Posterior cingulate gyrus (tissue), 11 donors: Measurements from ENCODE around the gene FADS6.

Experiments
- DNase-seq, 10 donors: peaks; one replicate each; pipeline versions ENCODE4 v3.0.0 to v3.0.0-alpha.2; 2020 to 2021; ENCODE audit warnings: mixed read lengths in 3 of 10
- intact Hi-C: fragments of 100-400 bp; cut with DNase I; formaldehyde crosslinking; loops from one replicate; pipeline ENCODE4 v1.15.1; 2023

FADS6 gene

DNA sequence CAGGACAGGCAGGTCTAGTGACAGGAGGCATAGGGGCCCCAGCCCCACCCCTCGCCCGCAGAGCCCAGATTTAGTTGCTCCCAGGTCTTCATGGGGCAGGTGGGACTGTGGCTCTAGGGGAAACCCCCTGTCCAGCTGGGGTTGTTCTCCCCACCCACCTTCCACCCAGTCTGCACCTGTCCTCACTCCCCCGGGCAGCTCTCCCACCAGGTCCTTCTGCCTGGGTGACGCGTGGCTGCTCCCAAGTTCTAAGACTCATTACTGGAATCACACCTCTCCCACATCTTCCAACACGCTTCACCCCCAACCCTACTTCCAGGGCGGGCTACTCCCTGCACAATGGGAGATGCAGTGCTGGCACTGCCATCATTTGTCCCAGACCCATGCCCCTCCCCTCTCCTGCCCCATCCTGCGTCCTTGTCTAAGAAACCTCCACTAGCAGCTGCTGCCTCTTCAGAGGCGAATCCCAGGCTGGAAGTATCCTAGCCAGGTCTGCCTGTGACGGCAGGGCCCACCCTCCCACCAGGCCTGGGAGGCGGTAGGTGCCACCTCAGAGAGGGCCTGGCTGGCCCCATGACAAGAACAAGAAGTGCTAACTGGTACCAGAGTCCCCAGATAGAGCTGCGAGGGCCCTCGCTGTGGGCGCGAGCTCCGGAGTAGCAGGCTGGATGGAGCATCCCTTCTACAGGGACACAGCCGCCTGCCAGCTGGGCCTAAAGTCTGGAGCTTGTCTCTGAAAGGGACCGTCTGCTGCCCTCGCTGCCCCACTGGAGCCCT is 56.6 kb downstream of the FADS6 start:
- peak in 8 of 10 donors; percentile 33 to 94 (median 65) for DNase-seq
- intact Hi-C loops, result no loop called here

DNA sequence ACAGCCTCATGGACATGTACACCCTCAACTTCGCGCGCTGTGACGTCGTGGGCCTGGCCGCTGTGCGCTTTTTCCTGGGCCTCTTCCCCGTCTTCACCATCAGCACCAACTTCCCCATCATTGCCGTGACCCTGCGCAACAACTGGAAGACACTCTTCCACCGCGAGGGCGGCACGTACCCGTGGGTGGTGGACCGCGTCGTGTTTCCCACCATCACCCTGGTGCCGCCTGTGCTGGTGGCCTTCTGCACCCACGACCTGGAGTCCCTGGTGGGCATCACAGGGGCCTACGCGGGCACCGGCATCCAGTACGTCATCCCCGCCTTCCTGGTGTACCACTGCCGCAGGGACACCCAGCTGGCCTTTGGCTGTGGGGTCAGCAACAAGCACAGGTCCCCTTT is 57.2 kb downstream of the FADS6 start:
- intact Hi-C loops, result no loop called here
- DNase-seq, result no peak

DNA sequence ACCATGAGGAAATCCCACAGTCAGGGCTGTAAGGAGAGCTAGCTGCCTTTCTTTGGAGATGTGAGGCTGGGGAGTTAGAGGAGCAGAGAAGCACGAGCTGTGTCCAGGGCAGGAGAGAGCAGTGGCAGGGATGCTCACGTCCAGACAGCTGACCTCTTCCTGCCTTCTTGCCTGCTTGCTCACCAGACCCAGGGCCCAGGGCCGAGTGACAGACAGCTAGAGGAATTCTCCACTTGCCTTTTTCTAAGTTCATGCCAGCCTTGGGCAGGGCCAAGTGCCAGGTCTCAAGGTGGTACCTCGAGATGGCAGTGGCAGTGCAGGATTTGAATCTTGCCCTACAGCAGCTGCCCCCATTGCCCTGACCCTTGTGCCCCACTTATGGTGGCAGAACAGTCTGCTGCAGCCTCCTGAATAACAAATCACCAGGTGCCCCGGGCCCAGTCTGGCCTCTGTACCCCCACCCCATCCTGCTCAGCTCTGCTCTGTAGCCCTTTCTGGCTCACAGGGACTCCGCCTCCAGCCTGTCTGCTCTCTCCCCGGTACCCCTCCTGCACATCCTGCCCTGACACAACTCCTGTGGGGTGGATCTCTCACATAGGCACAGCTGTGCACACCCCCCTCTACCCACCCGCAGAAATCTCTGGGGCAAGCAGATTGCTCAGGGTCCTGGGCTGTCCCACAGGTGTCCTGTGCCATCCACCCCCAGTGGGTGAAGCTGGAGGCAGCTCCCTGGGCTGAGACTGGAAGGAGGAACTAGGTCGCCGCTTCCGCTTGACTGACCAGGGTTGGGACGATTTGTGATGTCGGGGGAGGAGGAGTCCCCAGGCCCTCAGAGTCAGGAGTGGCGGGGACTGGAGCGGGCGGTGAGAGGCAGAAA is 59.7 kb downstream of the FADS6 start:
- peak in 5 of 10 donors; percentile 37 to 89 (median 54) for DNase-seq
- intact Hi-C loops, result no loop called here

DNA sequence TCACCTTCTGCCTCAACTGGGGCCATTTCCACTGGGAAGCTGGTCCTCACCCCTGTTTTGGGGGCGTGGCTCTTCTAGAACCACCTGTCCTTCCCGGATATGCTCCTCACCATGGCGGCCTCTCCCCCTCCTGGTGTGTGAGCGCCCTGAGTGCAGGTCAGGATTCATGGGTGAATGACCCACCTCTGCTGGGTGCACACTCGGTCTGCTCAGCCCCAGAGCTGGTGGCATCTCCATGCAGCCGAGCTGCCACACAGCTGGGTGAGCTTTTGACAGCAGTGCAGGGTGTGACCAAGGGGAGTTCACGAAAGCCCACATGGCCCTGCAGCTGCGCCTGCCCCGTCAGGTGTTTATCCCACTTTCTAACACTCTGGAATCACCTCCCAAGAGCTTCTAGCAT is 61.0 kb downstream of the FADS6 start:
- DNase-seq, result no peak
- intact Hi-C loops, result no loop called here

DNA sequence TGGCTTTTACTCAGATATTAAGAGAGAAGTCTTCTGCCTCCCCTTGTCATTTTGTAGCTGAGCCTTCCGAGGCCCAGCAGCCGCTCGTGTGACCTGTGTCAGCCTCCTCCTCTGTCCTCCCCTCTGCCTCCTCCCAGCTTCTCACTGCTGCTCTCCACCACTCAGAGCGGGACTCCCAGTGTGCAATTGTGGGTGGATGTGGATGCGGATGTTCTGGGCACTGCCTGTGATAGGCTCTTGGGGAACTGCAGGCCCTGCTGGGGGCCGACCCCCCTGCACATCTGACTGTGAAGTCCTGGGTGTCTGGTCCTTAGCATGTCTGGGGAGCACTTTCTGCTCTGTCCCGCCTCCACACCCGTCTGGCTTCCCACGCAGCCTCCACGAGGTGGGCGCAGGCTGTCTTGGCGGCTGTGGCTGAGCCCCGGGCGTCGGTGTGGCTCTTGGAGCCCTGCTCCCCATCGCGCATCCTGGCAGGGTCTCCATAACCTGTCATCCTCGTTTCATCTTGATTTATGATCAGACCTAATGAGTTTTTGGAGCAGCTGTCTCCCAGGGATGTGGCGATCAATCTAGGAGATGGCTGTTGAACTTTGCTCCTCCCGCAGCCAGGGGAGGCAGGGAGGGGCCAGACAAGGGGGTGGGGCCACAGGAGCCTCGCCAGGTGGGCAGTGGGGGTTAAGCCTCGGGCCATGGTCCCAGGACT is 61.8 kb downstream of the FADS6 start:
- intact Hi-C loops, result no loop called here
- no peak for DNase-seq

DNA sequence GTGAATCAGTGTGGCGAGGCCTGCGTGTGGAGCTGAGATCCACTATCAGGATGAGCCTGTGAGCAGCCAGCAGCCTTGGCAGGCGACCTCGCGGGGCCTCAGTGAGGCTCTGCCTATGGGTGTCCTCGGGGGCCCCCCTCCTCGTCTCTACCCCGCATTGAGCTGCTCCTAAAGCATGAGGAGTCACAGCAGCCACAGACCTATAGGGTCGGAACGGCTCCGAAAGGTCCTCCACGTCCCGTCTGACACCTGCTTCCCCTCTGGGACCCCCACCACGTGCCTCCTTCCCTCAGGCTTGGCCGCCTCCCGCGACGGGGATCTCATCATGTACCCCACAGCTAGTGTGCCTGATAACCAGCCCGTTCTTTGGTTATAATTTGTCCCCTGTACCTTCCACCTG is 62.6 kb downstream of the FADS6 start:
- intact Hi-C loops, result no loop called here

DNA sequence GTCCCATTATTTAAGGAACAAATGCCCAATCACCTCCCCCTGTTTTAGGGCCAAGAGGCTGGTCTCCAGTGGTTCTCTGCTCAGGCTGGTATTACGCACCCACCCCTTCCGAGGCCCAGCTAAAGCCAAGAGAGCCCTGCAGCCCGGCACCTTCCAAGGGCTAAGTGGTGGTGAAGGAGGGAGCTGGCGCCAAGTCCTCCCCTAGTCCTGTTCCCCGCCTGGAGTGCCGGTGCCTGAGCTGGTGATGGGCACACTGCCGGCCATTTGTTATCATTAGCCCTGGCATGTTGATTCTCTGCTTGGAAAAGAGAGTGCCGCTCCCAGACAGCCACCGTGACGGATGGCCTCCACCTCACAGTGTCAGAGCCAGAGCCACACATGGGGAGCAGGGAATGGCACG is 65.6 kb downstream of the FADS6 start:
- no peak for DNase-seq

More for the DNA sequence above, 62.6 kb downstream of the FADS6 start:
- DNase-seq, result no peak

More for the DNA sequence above, 65.6 kb downstream of the FADS6 start:
- intact Hi-C loops, result no loop called here
